Caco-2 (cell line): ENCODE results near the gene CXADR. TPM values are rescaled to one million over a fixed set of nuclear protein-coding genes. Genes with fewer than 3 reads are reported as not detected.

Source experiments
- BruUV-seq: library from RNA; stranded (reverse); fragments of 400-500 nt; replicated peaks from 2 replicates; lab custom pipeline; 2021; lab: Mats Ljungman, UMichigan
- CTCF ChIA-PET: fragments of 300-600 bp; sonication (Branson Sonifier 250); formaldehyde crosslinking; loops from one replicate; lab custom pipeline; 2022; ENCODE audit warnings: antibody characterized with exemption; lab: Charles Lee
- POLR2A ChIA-PET: fragments of 300-600 bp; sonication (Branson Sonifier 250); formaldehyde crosslinking; loops from one replicate; lab custom pipeline; 2022; ENCODE audit warnings: antibody characterized with exemption; lab: Charles Lee
- DNase-seq, 2 experiments: peaks; one replicate each; pipeline versions ENCODE4 v3.0.0 to v3.0.0-alpha.2; 2020 to 2022
- H3K27me3 ChIP-seq: replicated peaks from 2 replicates; pipeline ENCODE4 v1.6.0; 2011; ENCODE audit warnings: low read length; ENCODE audit not compliant: control insufficient read depth, insufficient read depth
- H3K36me3 ChIP-seq: 2 replicates; pipeline ENCODE4 v1.5.1; 2011; ENCODE audit warnings: low read length; ENCODE audit not compliant: control insufficient read depth, insufficient read depth
- H3K4me1 ChIP-seq: fragments of 250-450 bp; sonication (Bioruptor Pico); 2 replicates; pipeline ENCODE4 v1.5.1; 2020; ENCODE audit warnings: mild to moderate bottlenecking
- H3K4me3 ChIP-seq: 2 replicates; pipeline ENCODE4 v1.5.1; 2011; ENCODE audit warnings: low read depth, mild to moderate bottlenecking, control low read depth, low read length
- H3K9me3 ChIP-seq: fragments of 250-450 bp; sonication (Bioruptor Pico); 2 replicates; pipeline ENCODE4 v1.5.1; 2020; ENCODE audit warnings: mild to moderate bottlenecking, moderate library complexity
- H3K27ac Mint-ChIP-seq: one replicate; pipeline ENCODE4 v1.8.0; 2022; ENCODE audit warnings: mixed read lengths; ENCODE audit not compliant: unreplicated experiment
- H3K27me3 Mint-ChIP-seq: one replicate; pipeline ENCODE4 v1.8.0; 2022; ENCODE audit warnings: mixed read lengths; ENCODE audit not compliant: insufficient read depth, unreplicated experiment
- H3K36me3 Mint-ChIP-seq: one replicate; pipeline ENCODE4 v1.8.0; 2022; ENCODE audit warnings: mild to moderate bottlenecking, mixed read lengths; ENCODE audit not compliant: insufficient read depth, unreplicated experiment
- H3K4me1 Mint-ChIP-seq: one replicate; pipeline ENCODE4 v1.8.0; 2022; ENCODE audit warnings: low read depth, mixed read lengths; ENCODE audit not compliant: unreplicated experiment
- H3K4me3 Mint-ChIP-seq: one replicate; pipeline ENCODE4 v1.8.0; 2022; ENCODE audit warnings: mild to moderate bottlenecking, moderate library complexity, mixed read lengths; ENCODE audit not compliant: unreplicated experiment
- H3K9me3 Mint-ChIP-seq: one replicate; pipeline ENCODE4 v1.8.0; 2022; ENCODE audit warnings: mixed read lengths; ENCODE audit not compliant: unreplicated experiment
- intact Hi-C: fragments of 100-400 bp; cut with micrococcal nuclease; formaldehyde crosslinking; loops from one replicate; pipeline ENCODE4 v1.10.0; 2022; ENCODE audit not compliant: unreplicated experiment
- total RNA-seq: library from RNA; stranded (reverse); gene quantifications from 2 replicates; pipeline ENCODE4 v1.2.3, GENCODE V29; 2022
- TF ChIP-seq, protein P1 (sequence below), 2 experiments: fragments of 200-600 bp in 1 of 2; IDR thresholded peaks; 1 replicate in 1 of 2; 2 replicates in 1 of 2; pipeline versions ENCODE4 v1.5.1 to v1.8.0; 2011 to 2022; ENCODE audit warnings: antibody characterized with exemption in 1 of 2, control low read depth in 1 of 2, inconsistent platforms in 1 of 2, low read depth in 1 of 2, low read length in 1 of 2, mild to moderate bottlenecking in 1 of 2, moderate library complexity in 1 of 2; ENCODE audit not compliant: insufficient read depth in 1 of 2, severe bottlenecking in 1 of 2, unreplicated experiment in 1 of 2

The CXADR gene
- total RNA-seq, 1 experiment from 2014 or later = 102 TPM

DNA sequence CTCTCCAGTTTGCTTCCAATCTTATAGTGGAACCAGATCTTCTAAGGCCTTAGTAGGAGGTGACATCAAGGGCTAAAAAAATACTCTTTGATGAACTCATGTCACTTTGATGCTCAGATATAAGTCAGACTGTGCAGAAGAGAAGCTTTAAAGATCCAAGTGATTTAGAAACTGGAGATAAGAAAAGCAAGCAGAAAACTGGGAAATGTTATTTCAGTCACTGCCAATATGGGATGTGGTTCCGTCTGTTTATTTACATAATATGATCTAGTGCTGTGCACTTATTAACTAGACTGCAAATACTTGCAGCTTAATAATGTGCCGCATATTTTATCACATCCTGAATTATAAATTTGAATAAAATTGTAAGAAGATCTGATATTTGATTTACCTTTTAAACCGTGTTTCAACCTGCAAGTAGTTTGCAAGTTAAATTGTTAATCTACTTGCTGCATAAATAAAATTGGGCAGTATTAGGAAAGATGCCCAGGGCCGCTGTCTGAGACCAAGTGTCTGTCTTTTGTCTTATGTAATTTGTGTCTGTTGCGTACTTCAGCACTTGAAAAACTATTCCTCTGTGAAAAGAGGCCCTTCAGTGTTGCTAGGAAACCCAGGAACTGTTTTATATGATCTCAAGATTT, 29.6 kb downstream of the CXADR start:
- peaks cover 71% of the 10 kb centered on the region for H3K4me1 Mint-ChIP-seq

DNA sequence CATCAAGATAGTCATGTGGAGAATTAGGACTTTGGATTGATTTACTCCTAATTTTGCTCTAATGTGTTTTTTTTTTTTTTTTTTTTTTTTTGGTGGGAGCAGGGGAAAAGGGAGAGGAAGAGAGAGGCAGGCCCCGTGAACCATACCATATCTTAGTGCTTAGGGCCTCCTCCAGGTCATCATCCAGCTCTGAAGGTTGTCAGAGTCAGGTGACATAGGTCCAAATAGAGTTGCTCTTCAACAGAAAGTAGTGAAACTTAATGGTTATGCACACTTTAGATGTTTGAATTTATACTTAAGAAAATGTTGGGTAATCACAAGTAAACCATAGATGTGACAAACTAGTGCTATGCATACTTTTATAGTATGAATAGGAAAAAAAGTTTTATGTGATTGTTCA, 32.2 kb downstream of the CXADR start:
- H3K4me3 Mint-ChIP-seq = no peak overlapping the region
- no peak overlapping the region for H3K27ac Mint-ChIP-seq
- peaks cover 9% of the 10 kb centered on the region for H3K9me3 Mint-ChIP-seq
- TF ChIP-seq, protein P1, sequence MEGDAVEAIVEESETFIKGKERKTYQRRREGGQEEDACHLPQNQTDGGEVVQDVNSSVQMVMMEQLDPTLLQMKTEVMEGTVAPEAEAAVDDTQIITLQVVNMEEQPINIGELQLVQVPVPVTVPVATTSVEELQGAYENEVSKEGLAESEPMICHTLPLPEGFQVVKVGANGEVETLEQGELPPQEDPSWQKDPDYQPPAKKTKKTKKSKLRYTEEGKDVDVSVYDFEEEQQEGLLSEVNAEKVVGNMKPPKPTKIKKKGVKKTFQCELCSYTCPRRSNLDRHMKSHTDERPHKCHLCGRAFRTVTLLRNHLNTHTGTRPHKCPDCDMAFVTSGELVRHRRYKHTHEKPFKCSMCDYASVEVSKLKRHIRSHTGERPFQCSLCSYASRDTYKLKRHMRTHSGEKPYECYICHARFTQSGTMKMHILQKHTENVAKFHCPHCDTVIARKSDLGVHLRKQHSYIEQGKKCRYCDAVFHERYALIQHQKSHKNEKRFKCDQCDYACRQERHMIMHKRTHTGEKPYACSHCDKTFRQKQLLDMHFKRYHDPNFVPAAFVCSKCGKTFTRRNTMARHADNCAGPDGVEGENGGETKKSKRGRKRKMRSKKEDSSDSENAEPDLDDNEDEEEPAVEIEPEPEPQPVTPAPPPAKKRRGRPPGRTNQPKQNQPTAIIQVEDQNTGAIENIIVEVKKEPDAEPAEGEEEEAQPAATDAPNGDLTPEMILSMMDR (IDR thresholded peaks at IDR 0.05; ENCODE audit: insufficient read depth in 1 of 2, low read depth in 1 of 2, low read length in 1 of 2, severe bottlenecking in 1 of 2, unreplicated experiment in 1 of 2) = no peak
- Histone ChIP-seq H3K4me1 (peaks cover 43% of the 10 kb centered on the region), H3K36me3 (peaks cover 1% of the 10 kb centered on the region), H3K27me3 (no peaks in the 10 kb centered on the region), H3K4me3 (no peak overlapping the region), H3K9me3 (no peaks in the 10 kb centered on the region)
- POLR2A ChIA-PET = interaction anchor here (0.7 kb wide), 1 partner anchor 32 kb away, joined by 13 read pairs; no protein-coding TSS in a partner anchor
- no TSS peak for BruUV-seq
- CTCF ChIA-PET = no interaction called here
- DNase-seq = no peak
- no peaks in the 10 kb centered on the region for H3K27me3 Mint-ChIP-seq
- H3K36me3 Mint-ChIP-seq = peaks cover 74% of the 10 kb centered on the region
- intact Hi-C loops = no loop called here
- H3K4me1 Mint-ChIP-seq = peaks cover 66% of the 10 kb centered on the region

More for the DNA sequence above, 29.6 kb downstream of the CXADR start:
- H3K4me3 Mint-ChIP-seq = peak overlapping the region; percentile 54
- TF ChIP-seq, protein P1 (IDR thresholded peaks at IDR 0.05; ENCODE audit: insufficient read depth in 1 of 2, low read depth in 1 of 2, low read length in 1 of 2, severe bottlenecking in 1 of 2, unreplicated experiment in 1 of 2) = no peak
- no peaks in the 10 kb centered on the region for H3K9me3 ChIP-seq
- peaks cover 54% of the 10 kb centered on the region for H3K4me1 ChIP-seq
- H3K36me3 Mint-ChIP-seq = peaks cover 63% of the 10 kb centered on the region
- CTCF ChIA-PET = interaction anchor here (0.6 kb wide), 2 partner anchors 16 to 156 kb away, joined by 4 read pairs; no protein-coding TSS in a partner anchor
- peak in 1 of 2 experiments; percentile 57 for DNase-seq
- H3K27me3 ChIP-seq = no peaks in the 10 kb centered on the region
- H3K27ac Mint-ChIP-seq = no peak overlapping the region
- POLR2A ChIA-PET = interaction anchor here (1.3 kb wide), 1 partner anchor 29 kb away, joined by 4 read pairs; no protein-coding TSS in a partner anchor
- H3K36me3 ChIP-seq = no peaks in the 10 kb centered on the region
- H3K9me3 Mint-ChIP-seq = peaks cover 9% of the 10 kb centered on the region
- H3K27me3 Mint-ChIP-seq = no peaks in the 10 kb centered on the region
- no TSS peak for BruUV-seq
- intact Hi-C loops = loop anchor here (1.0 to 2.0 kb wide), 6 partner anchors 8 to 80 kb away; no protein-coding TSS in a partner anchor
- H3K4me3 ChIP-seq = no peak overlapping the region

DNA sequence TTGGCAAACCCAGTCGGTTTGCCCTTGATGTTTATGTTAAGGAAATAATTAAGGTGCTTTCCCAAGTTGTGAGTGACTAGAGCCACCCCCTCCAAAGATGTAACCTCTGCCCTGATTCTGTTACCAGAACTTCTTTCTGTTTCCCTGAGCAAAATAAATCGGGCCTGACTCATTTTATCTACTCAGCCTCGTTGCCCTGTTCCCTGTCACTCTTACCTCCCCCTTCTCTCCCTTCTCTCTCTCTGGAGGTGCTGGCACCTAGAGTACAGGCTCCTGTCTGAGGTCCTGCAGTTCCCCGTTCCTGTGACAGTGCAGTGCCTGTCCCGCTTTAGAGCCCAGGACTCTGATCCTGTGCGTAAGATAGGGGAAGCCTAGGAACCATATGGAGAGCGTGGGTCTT, 35.4 kb downstream of the CXADR start:
- BruUV-seq = no TSS peak
- CTCF ChIA-PET = interaction anchor here (1.9 kb wide), 1 partner anchor 161 kb away, joined by 5 read pairs; no protein-coding TSS in a partner anchor
- H3K27ac Mint-ChIP-seq = peak overlapping the region; percentile 44

More for the DNA sequence above, 35.4 kb downstream of the CXADR start:
- TF ChIP-seq, protein P1 (IDR thresholded peaks at IDR 0.05; ENCODE audit: insufficient read depth in 1 of 2, low read depth in 1 of 2, low read length in 1 of 2, severe bottlenecking in 1 of 2, unreplicated experiment in 1 of 2) = no peak
- intact Hi-C loops = no loop called here
- POLR2A ChIA-PET = no interaction called here
- H3K4me3 ChIP-seq = no peak overlapping the region
- H3K9me3 Mint-ChIP-seq = no peaks in the 10 kb centered on the region
- DNase-seq = no peak
- peaks cover 58% of the 10 kb centered on the region for H3K4me1 Mint-ChIP-seq
- H3K27me3 Mint-ChIP-seq = no peaks in the 10 kb centered on the region
- H3K36me3 ChIP-seq = peaks cover 1% of the 10 kb centered on the region
- H3K4me3 Mint-ChIP-seq = no peak overlapping the region
- peaks cover 36% of the 10 kb centered on the region for H3K4me1 ChIP-seq
- H3K27me3 ChIP-seq = no peaks in the 10 kb centered on the region
- H3K9me3 ChIP-seq = no peaks in the 10 kb centered on the region
- peaks cover 91% of the 10 kb centered on the region for H3K36me3 Mint-ChIP-seq
